GM21529 (cell line): ENCODE measurements around the gene KCNT2.
"Not testable (repeated sequence)": the region's sequence is repeated elsewhere in the genome, so short reads cannot be mapped to it uniquely, and the experiment has no call there.

Experiments used
- ATAC-seq: cut with Tn5 transposase; IDR thresholded peaks from one replicate; pipeline ENCODE4 v1.9.1; 2021; ENCODE audit not compliant: unreplicated experiment

KCNT2 gene

DNA sequence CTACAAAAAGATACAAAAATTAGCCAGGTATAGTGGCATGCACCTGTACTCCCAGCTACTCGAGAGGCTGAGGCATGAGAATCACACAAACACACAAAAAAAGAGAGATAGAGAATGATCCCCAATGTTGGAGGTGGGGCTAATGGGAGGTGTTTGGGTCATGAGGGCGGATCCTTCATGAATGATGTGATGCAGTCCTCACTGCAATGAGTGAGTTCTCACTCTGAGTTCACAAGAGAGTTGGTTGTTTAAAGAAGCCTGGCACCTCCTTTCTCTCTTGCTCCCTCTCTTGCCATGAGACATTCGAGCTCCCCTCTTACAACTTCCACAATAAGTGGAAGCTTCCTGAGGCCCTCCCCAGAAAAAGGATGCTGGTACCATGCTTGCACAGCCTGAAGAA is 17.3 kb downstream of the KCNT2 start:
- no peak for ATAC-seq

DNA sequence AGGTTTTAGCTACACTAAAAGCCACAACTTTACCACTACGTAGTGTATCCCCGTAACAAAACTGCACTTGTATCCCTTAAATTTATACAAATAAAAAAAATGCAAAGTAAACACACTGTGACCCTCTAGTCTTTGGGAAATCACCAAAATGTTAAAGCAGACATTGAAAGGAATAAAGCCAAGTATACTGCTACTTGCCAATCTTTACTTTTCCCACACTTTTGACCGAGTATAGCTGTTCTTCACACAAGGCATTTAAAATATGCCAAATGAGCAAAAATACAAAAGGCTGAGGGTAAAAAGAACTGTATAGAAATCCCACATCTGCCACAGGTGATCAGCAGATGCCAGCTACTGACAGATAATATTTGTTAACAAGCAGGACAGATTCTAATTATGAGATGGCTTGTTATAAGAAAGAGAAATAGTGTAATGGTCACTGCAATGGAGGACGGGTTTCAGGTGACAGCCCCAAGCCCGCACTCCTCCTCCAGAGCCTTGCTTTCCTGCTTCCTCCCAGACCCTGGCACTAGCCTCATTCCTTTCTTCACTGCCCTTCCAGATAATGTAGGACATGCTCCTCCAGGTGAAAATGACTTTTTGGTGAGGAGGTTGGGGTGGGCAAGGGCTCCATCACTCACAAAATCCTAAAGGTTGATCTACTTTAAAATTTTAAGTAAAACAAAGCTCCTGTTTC is 18.1 kb downstream of the KCNT2 start:
- ATAC-seq, result no peak

DNA sequence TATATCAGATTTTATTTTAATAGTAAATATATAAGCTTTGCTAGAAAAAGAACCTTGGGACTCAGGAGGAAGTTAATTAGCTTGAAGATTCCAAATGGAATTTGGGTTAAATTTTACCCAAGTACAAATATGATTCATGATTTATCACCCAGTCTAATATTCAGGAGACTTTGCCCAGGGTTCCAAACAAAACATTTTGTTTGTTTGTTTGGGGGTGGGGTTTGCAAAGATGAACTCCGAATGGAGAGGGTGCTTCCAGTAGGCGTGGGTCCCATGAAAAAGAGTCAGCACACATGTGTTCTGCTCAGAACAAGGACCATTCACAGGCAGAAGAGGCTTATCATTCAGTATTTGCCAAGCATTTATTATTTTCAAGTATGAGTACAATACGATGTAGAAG is 23.5 kb downstream of the KCNT2 start:
- ATAC-seq, result no peak

DNA sequence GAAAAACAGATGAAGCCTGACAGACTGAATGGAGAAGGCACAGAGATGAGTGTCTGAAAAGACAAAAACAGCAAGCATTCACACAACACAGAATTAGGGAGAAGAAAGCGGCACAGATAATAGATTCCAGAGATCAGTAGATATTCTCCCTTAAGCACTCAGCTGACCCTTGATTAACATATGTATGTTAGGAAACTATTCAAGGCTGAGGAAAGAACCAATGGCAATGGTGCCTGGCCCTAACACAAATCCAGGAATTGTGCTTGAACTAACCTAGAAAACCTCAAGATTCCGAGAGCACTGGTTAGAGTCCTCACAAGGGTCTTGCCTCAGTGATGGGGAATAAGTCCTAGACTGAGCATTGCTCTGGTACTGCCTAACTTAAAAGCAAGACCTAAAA is 30.9 kb downstream of the KCNT2 start:
- ATAC-seq, result no peak

DNA sequence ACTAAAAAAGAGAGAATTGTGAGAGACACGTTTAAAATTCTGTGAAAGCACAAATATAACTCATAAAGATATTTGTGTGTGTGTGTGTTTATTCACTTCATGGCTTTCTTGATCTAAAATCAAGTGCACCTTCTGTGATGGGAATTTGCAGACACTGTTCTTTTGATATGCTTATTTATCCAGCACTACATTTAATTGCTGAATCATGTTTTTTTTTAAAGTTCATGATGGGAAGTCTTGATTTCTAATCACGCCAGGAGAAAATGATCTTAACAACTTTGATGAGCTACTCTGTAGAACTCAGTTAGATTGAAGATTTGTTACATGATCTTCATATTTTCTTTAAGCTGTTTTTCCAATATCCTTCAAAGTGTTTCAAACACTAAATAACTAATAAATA is 35.0 kb downstream of the KCNT2 start:
- no peak for ATAC-seq

DNA sequence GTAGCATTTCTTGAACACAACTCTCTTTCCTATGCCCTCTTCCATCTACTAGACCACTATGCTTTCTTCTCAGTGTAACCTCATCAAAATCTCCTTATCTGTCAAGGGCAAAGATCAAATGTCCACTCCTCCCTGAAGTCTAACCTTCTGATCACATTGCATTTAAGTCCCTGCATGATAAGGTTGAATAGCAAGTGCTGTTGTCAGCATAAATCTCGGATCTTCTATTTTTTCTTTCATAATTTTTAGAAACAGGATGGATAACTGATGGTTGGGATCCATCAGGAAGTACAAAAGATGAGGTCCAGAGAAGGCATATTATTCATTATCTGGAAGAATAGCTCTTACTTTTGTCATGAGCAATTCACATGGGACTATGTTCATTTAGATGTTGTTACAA is 41.0 kb downstream of the KCNT2 start:
- no peak for ATAC-seq

DNA sequence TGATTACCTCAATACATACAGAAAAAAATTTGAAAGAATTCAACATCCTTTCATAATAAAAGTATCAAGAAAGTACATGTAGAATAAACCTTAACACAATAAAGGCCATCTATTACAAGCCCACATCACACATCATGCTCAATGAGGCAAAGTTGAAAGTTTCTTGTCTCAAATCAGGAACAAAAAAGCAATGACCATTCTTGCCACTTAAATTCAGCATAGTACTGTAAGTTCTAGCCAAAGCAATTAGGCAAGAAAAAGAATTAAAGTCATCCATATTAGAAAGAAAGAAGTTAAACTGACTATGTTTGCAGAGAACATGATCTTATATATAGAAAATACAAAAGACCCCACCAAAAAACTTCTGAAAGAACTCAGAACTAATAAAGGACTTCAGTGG is 44.5 kb downstream of the KCNT2 start:
- no peak for ATAC-seq

DNA sequence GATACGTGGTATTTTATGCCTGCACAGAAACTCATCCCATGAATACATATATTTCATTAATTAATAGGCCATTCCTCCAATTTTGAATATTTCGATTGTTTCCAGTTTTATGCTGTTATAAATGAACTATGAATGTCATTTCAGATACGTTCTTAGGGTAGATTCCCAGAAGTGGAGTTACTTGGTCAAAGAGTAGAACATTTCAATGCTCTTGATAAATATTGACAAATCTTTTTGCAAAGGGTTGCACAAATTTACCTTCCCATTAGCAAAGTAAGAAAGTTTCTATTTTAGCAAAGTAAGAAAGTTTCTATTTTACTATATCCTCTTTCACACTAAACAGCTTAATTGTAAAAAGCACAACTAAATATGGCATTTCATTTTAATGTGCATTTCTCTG is 48.9 kb downstream of the KCNT2 start:
- no peak for ATAC-seq

DNA sequence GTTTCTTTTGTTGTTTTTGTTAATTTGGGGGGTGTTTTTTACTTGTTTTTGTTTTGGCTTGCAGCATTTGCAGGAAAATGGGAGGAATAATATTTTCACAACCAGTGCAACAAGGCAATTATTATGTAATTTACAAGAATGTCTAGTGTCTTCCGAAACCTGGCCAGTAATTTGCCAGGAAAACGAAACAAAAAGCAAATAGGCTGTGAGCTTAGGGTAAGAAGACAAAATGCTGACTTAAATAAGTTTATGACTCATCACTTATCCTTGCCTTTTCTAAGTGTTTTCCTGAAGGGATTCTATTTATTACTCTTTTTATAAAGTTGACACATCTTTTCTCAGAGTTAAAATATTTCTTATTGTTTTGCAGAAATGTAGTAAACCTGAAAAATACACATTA is 49.8 kb downstream of the KCNT2 start:
- ATAC-seq, result peak; percentile 63

DNA sequence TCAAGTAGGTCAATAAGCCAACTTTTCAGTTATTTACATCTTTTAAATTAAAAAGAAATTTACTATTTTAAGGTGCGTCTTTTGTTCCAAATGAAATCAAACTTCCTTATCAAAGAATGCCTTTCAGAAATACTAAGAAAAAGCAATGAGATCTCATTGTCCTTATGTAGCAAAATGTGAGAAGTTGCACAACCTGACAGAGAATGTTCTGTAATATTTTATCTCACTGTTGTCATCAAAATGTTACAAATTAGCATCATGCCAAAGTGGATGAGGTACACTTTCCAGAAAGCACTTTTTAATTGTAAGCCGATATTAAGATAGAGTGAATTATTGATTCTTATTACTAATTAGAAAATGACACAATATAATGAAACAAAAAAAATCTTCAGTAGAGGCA is 50.4 kb downstream of the KCNT2 start:
- ATAC-seq, result no peak

DNA sequence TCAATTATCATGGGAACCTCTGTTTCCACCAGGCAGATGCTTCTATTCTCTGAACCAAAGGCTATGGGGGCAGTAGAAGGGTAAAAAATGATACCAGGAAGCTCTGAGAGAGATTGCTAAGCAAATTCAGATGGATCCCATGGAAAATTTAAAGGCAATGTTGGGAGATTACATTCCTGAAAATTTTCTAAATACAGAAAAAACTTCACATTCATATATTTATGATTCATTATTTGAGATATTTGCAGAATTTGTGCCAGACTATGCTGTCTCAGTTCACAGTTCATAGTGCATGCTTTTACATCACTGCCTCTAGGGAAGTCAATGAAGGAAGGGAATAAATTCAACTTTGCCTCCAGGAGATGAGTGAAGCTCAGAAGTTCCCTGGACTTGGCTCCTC is 57.5 kb downstream of the KCNT2 start:
- no peak for ATAC-seq

DNA sequence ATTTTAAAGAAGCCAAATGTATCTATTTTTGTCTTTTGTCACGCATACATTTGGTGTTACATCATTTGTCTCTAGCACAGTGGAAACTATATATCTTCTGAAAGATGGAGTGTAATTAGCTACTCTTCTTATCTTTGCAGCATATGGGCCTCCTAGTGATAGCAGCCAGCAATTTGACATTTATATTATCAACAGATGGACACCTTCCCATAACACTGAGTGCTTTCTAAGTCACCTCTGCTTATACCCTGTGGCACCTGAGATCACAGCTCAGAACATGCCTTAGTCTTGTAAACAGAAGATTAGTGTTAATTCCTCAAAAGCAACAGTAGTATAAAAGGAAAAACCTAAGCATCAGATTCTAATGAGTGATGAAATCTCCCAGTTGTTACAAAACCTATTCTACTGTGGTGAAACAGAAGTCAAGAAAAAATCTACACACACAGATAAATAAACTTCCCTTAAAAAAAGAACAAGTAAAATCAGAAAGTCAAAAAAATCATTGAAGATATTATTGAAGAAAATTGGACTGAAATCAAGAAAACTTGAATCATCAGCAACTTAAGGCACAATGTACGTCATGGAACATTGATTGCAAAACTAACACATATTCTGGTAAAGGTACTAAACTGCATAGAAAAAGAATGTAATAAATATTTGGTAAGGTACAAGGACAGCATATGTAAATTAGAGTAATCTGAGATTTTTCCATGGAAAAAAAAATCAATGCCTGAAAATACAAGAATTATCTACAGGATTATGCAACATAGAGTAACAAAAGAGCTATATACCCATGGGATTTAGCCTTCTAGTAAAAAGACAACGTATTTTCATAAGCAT is 61.7 kb downstream of the KCNT2 start:
- ATAC-seq, result no peak

DNA sequence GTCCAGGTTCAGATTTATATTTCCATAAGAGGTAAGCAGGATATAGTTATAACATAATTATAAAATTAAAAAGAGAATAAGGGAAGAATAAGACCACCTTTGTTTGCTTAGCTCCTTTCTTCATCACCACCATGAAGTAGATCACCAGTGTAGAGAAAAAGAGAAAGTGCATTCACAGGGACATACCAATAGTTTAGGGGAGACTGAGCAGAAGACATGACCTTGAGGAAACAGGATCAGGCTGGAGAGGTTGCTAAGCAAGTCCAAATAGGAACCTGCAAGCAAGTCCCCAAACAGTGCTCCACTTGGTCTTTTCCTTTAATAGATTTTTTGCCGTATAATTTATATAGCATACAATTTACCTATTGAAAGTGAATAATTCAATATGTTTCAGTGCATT is 63.0 kb downstream of the KCNT2 start:
- ATAC-seq, result no peak

DNA sequence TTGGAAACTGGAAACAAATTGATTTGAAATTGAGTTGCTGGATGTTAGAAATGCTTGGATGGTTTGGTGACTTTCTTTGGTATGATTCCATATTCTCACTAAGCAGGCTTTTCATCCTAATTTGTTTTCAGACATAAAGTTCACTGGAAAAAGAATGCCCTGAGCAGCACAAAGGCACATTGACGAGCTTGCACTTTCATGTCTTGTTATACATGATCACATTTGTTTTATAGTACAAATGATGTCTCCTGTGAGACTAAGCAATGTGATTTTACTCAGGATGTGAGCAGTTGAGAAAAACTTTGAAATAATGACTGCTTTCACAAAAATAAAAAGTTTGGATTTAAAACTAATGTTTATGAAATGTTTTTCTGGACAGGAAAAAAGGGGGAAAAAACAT is 63.6 kb downstream of the KCNT2 start:
- no peak for ATAC-seq

DNA sequence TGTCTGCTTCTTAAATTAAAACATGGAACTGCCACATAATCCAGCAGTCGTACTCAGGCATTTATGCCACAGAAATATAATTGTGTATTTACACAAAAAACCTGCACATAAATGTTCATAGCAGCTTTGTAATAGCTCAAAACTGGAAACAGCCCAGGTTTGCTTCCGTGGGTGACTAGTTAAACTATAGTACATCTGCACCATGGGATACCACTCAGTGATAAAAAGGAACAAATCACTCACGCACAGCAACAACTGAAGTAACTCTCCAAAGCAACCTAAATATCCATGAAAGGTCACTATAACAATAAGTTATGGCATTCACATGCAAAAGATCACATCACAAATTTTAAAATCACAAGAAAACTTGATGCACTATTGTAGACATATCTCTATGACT is 64.4 kb downstream of the KCNT2 start:
- no peak for ATAC-seq

DNA sequence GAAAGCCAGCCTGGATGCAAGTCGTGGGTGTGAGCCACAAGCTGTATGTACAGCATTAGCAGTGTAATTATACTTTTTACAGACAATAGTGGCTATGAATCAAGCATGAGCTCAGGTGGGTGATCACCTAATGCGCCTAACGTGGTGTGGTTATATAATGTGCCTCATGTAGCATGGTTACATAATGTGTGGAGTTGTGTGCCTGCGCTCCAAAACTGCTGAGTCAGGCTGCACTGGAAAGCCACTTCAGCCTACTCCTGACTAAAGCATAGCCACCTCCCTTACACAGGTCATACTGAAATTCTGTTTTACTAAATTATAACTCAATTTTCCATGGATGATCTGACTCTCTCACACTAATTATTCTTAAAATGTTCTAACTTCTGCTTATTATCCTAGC is 69.8 kb downstream of the KCNT2 start:
- no peak for ATAC-seq

DNA sequence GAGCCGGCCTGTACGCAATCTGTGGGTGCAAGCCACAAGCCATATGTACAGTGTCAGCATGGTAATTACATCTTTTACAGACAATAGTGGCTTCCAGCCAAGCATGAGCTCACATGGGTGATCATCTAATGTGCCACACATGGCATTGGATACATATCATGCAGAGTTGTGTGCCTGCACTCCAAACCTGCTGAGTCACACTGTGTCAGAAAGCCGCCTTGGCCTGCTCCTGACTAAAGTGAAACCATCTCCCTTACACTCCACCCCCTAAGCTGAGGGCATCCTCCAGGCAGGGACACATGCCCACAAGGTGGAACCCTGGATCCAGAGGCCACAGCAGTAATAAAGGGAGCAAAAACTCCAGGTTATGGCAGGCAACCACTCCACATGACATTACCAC is 72.5 kb downstream of the KCNT2 start:
- ATAC-seq, result no peak

DNA sequence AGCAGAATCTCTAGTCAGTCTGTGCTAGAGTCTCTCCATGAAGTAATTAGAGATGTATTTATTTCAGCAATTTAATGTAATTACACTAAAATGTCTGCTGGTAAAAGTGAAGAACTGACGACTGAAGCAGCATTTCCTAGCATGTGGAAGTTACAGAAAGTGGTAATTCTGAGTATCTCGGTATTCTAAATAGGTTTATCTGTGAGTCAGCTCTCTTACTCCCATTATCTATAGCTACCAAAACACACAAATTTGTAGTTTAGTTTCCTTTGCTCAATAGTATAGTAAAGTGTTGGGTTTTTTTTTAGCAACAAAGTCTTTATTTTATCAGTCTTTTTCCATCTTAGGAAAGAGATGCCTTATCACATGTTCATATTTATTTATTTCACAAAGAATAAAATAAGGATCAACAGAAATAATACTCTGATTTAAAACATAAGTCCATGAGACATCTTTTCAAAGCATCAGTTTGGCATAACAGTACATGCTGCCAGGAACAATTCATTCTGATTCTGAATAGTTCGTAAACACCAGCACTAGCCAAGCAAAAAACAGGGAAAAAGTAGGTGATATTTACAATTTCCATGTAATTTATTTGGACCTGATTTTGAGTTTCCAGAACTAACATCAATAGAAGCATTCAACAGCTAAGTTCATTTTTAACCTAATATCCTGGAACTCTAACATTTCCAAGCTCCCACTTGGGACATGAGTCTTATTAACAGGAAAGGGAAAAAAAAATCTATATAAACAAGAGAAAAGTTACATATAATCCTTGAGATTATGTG is 76.3 kb downstream of the KCNT2 start:
- no peak for ATAC-seq

DNA sequence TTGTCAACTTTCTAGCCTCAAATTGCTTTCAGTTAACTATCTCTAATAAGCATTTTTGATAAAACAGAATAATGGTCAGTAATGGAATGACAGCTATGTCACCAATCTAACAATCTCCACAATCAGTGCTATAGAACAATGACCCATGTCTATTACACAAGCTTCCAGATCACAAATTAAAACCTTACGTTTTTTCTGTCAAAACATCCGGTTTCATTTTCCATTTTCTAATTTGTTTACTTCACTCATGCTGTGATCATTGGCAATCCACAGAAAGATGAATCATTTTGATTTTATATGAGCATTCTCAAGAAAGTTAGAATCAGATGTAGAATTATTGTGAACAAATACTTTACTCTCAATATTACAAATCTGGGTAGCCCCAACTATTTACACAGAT is 80.3 kb downstream of the KCNT2 start:
- ATAC-seq, result no peak

DNA sequence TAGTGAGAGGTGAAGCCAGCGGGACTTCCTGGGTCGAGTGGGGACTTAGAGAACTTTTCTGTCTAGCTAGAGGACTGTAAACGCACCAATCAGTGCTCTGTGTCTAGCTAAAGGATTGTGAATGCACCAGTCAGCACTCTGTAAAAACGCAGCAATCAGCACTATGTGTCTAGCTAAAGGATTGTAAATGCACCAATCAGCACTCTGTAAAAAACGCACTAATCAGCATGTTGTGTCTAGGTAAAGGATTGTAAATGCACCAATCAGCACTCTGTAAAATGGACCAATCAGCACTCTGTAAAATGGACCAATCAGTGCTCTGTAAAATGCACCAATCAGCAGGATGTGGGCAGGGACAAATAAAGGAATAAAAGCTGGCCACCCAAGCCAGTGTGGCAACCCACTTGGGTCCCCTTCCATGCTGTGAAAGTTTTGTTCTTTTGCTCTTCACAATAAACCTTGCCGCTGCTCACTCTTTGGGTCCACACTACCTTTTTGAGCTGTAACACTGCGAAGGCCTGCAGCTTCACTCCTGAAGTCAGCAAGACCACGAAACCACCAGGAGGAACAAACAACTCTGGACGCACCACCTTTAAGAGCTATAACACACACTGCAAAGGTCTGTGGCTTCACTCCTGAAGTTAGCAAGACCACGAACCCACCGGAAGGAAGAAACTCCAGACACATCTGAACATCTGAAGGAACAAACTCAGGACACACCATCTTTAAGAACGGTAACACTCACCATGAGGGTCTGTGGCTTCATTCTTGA is 85.5 kb downstream of the KCNT2 start:
- ATAC-seq, result not testable (repeated sequence)

DNA sequence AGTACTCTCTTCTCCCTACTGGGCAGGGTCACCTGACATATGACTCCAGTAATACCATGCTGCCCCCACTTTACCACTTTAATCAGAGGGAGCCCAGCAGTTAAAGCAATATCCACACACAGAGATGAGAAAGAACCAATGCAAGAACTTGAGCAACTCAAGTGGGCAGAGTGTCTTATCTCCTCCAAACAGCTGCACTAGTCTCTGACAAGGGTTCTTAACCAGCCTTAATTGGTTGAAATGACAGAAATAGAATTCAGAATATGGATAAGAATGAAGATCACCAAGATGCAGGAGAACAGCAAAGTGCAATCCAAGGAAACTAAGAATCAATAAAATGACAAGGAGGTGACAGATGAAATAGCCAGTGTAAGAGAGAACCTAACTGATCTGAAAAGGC is 91.0 kb downstream of the KCNT2 start:
- ATAC-seq, result no peak
